BE2C (cell line): ENCODE results near the gene EMC9.
A peak's percentile ranks its signal among the peaks of the same experiment; 100 is the strongest.

ENCODE experiments used
- DNase-seq: peaks from one replicate; pipeline ENCODE4 v3.0.0-alpha.2; 2020
- H3K27me3 ChIP-seq: fragments of 250-450 bp; sonication (Bioruptor Pico); 2 replicates; pipeline ENCODE4 v1.5.1; 2020; ENCODE audit warnings: mild to moderate bottlenecking
- H3K36me3 ChIP-seq: fragments of 250-450 bp; sonication (Bioruptor Pico); 2 replicates; pipeline ENCODE4 v1.5.1; 2020; ENCODE audit warnings: mild to moderate bottlenecking
- H3K4me1 ChIP-seq: fragments of 250-450 bp; sonication (Bioruptor Pico); 2 replicates; pipeline ENCODE4 v1.5.1; 2020
- H3K4me3 ChIP-seq: 2 replicates; pipeline ENCODE4 v1.5.1; 2011; ENCODE audit warnings: low read depth, low read length
- H3K9me3 ChIP-seq: fragments of 250-450 bp; sonication (Bioruptor Pico); 2 replicates; pipeline ENCODE4 v1.5.1; 2020
- CTCF ChIP-seq: IDR thresholded peaks from 2 replicates; pipeline ENCODE4 v1.5.1; 2012; ENCODE audit warnings: mild to moderate bottlenecking, low read depth, low read length

Gene EMC9

GRCh38 chr14:24096545-24097181 lies 44.7 kb downstream of the EMC9 start:
- Histone ChIP-seq H3K36me3 (peaks cover 29% of the 10 kb centered on the region), H3K4me3 (no peak overlapping the region), H3K27me3 (no peaks in the 10 kb centered on the region), H3K9me3 (no peaks in the 10 kb centered on the region), H3K4me1 (peaks cover 5% of the 10 kb centered on the region)
- no peak for TF ChIP-seq CTCF
- DNase-seq, result no peak

GRCh38 chr14:24095271-24096068 lies 45.9 kb downstream of the EMC9 start:
- Histone ChIP-seq H3K4me1 (peaks cover 8% of the 10 kb centered on the region), H3K36me3 (peaks cover 29% of the 10 kb centered on the region), H3K4me3 (peak overlapping the region; percentile 99), H3K9me3 (no peaks in the 10 kb centered on the region), H3K27me3 (no peaks in the 10 kb centered on the region)
- DNase-seq, result peak; percentile 90
- no peak for TF ChIP-seq CTCF

- Histone ChIP-seq H3K4me3 (peak overlapping the region; percentile 99), H3K9me3 (no peaks in the 10 kb centered on the region), H3K36me3 (peaks cover 24% of the 10 kb centered on the region), H3K4me1 (peaks cover 10% of the 10 kb centered on the region), H3K27me3 (no peaks in the 10 kb centered on the region)
- no peak for DNase-seq
- TF ChIP-seq CTCF, result no peak
Observed at GRCh38 chr14:24094841-24095270, 46.5 kb downstream of the EMC9 start.

- Histone ChIP-seq H3K4me3 (peak within 1 kb of the TSS; percentile 99), H3K4me1 (peaks cover 10% of the 10 kb centered on the region), H3K27me3 (no peaks in the 10 kb centered on the region), H3K9me3 (no peaks in the 10 kb centered on the region), H3K36me3 (peaks cover 17% of the 10 kb centered on the region)
- peak; percentile 11; the same call in 1 of the 2 replicates for TF ChIP-seq CTCF
- DNase-seq, result peak; percentile 98
Observed at GRCh38 chr14:24093901-24094840, 47.2 kb downstream of the EMC9 start, which contains the start of gene PCK2. TSS of gene PCK2 (plus strand) at chr14:24094311. CDS start at chr14:24094406, 95 bp downstream.

- TF ChIP-seq CTCF, result no peak
- Histone ChIP-seq H3K9me3 (no peaks in the 10 kb centered on the region), H3K36me3 (peaks cover 9% of the 10 kb centered on the region; the same call in 1 of the 2 replicates), H3K4me3 (peak overlapping the region; percentile 2; the same call in 1 of the 2 replicates), H3K27me3 (no peaks in the 10 kb centered on the region), H3K4me1 (peaks cover 10% of the 10 kb centered on the region)
- no peak for DNase-seq
Observed at GRCh38 chr14:24093207-24093900, 48.0 kb downstream of the EMC9 start.
